Sigmoid colon (tissue), 7 donors: Measurements from ENCODE around the gene RASIP1. TPM values are rescaled to one million over a fixed set of nuclear protein-coding genes. Genes with fewer than 3 reads are reported as not detected.
"Not testable (repeated sequence)": the region's sequence is repeated elsewhere in the genome, so short reads cannot be mapped to it uniquely, and the experiment has no call there.

ENCODE experiments used
- DNase-seq: peaks from one replicate; pipeline ENCODE4 v3.0.0-alpha.2; 2019
- H3K27ac ChIP-seq, 4 donors: fragments of 200-600 bp; sonication (generic); one replicate each; pipeline ENCODE4 v1.5.1; 2016 to 2019; ENCODE audit warnings: mild to moderate bottlenecking in 1 of 4
- H3K27me3 ChIP-seq, 3 donors: fragments of 200-600 bp; sonication (generic); one replicate each; pipeline ENCODE4 v1.5.1; 2019; ENCODE audit warnings: mild to moderate bottlenecking in 1 of 3
- H3K36me3 ChIP-seq, 4 donors: fragments of 200-600 bp; sonication (generic); one replicate each; pipeline ENCODE4 v1.5.1; 2016 to 2019
- H3K4me1 ChIP-seq, 4 donors: fragments of 200-600 bp; sonication (generic); one replicate each; pipeline ENCODE4 v1.5.1; 2017 to 2019
- H3K4me3 ChIP-seq, 4 donors: fragments of 200-600 bp; sonication (generic); one replicate each; pipeline ENCODE4 v1.5.1; 2017 to 2019; ENCODE audit warnings: mild to moderate bottlenecking in 2 of 4, moderate library complexity in 1 of 4
- H3K9me3 ChIP-seq, 4 donors: fragments of 200-600 bp in 3 of 4; sonication (generic) in 3 of 4; one replicate each; pipeline versions ENCODE4 v1.5.1 to v1.6.1; 2013 to 2019
- CTCF ChIP-seq, 4 experiments: fragments of 450-650 bp in 3 of 4; fragments of 200-600 bp in 1 of 4; IDR thresholded peaks; one replicate each; pipeline ENCODE4 v1.5.1; 2016 to 2019; ENCODE audit warnings: antibody characterized with exemption in 4 of 4, mild to moderate bottlenecking in 3 of 4, moderate library complexity in 2 of 4
- EP300 ChIP-seq, 4 donors: sonication (generic); formaldehyde crosslinking; IDR thresholded peaks; one replicate each; pipeline ENCODE4 v1.6.1; 2017; ENCODE audit warnings: antibody characterized with exemption in 4 of 4
- POLR2A ChIP-seq, 2 donors: fragments of 450-650 bp; IDR thresholded peaks; one replicate each; pipeline ENCODE4 v1.6.1; 2016; ENCODE audit warnings: antibody characterized with exemption in 2 of 2, mild to moderate bottlenecking in 2 of 2, moderate library complexity in 2 of 2
- POLR2AphosphoS5 ChIP-seq, 4 donors: sonication (generic); formaldehyde crosslinking; IDR thresholded peaks; one replicate each; pipeline ENCODE4 v1.6.1; 2017; ENCODE audit warnings: antibody characterized with exemption in 4 of 4
- WGBS, 2 donors: extraction: QIAGEN DNeasy Blood & Tissue Kit; methylation state at CpG; one replicate each; pipeline ENCODE4 v1.1.7; 2013; 5-methylcytosine and 5-hydroxymethylcytosine counted together
- intact Hi-C: fragments of 100-400 bp; cut with DNase I; formaldehyde crosslinking; loops from one replicate; pipeline ENCODE4 v1.15.1; 2023
- polyA plus RNA-seq, 3 donors: library from polyadenylated mRNA; stranded (reverse); fragments of 200-250 nt; gene quantifications; one replicate each; pipeline ENCODE4 v1.2.3, GENCODE V29; 2013
- total RNA-seq, 4 donors: library from RNA; depleted of rRNA; stranded (reverse); fragments of >200 nt; gene quantifications; one replicate each; pipeline ENCODE4 v1.1.0, GENCODE V29; 2016
- donor health status: healthy with polysubstance abuse.
- donor health status: Bipolar disorder and iron deficiency.
- donor health status: healthy.

RASIP1 gene
- total and polyA plus RNA-seq, 7 donors, result 0.69 to 11.4 (median 6.0) TPM

DNA sequence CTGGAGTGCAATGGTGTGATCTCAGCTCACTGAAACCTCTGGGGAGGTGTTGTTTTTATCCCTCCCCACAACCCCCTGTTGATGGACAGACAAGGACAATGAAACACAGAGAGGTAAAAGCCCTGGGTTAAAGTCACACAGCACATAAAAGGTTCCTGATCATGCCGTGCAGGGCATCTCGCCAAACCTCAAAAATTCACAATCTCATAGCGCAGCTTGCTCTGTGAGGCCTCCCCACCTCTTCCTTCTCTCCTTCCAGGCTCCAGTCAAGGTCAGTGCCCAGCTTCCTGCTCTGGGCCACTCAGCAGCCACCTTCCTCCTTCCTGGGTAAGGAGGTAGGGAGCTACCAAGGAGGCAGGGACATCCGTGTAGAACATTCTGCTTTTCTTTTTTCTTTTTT, 42.4 kb downstream of the RASIP1 start:
- Histone ChIP-seq H3K4me1 (peaks cover 0 to 10% (median 2%) of the 10 kb centered on the region in 4 donors), H3K9me3 (no peaks in the 10 kb centered on the region), H3K4me3 (no peak overlapping the region), H3K27me3 (peaks cover 3 to 25% (median 10%) of the 10 kb centered on the region in 3 donors), H3K27ac (no peak overlapping the region), H3K36me3 (peaks cover 0 to 5% (median 0%) of the 10 kb centered on the region in 4 donors)
- intact Hi-C loops, result no loop called here
- TF ChIP-seq CTCF (IDR thresholded peaks at IDR 0.05) (no peak), POLR2A (IDR thresholded peaks at IDR 0.05) (no peak), POLR2AphosphoS5 (IDR thresholded peaks at IDR 0.05) (no peak), EP300 (IDR thresholded peaks at IDR 0.05) (no peak)
- 9 to 34% methylated on average over 4 of the region's 4 CpGs for WGBS, 2 donors
- DNase-seq, result no peak

GRCh38 chr19:48696353-48697010, 43.9 kb downstream of the RASIP1 start:
- intact Hi-C loops, result no loop called here
- no peaks in the 10 kb centered on the region for H3K9me3 ChIP-seq
- 1 to 5% methylated on average over 34 of the region's 34 CpGs for WGBS, 2 donors
- H3K36me3 ChIP-seq, result no peaks in the 10 kb centered on the region
- H3K27ac ChIP-seq, result peak overlapping the region in 2 of 4 donors; percentile 27 to 42
- H3K4me3 ChIP-seq, result peak overlapping the region in 3 of 4 donors; percentile 14 to 23 (median 18)
- H3K4me1 ChIP-seq, result peaks cover 0 to 10% (median 2%) of the 10 kb centered on the region in 4 donors
- no peak for TF ChIP-seq EP300 (IDR thresholded peaks at IDR 0.05)
- TF ChIP-seq POLR2AphosphoS5 (IDR thresholded peaks at IDR 0.05), result no peak
- TF ChIP-seq POLR2A (IDR thresholded peaks at IDR 0.05), result no peak
- TF ChIP-seq CTCF (IDR thresholded peaks at IDR 0.05), result no peak
- no peak for DNase-seq
- H3K27me3 ChIP-seq, result peaks cover 3 to 25% (median 10%) of the 10 kb centered on the region in 3 donors

DNA sequence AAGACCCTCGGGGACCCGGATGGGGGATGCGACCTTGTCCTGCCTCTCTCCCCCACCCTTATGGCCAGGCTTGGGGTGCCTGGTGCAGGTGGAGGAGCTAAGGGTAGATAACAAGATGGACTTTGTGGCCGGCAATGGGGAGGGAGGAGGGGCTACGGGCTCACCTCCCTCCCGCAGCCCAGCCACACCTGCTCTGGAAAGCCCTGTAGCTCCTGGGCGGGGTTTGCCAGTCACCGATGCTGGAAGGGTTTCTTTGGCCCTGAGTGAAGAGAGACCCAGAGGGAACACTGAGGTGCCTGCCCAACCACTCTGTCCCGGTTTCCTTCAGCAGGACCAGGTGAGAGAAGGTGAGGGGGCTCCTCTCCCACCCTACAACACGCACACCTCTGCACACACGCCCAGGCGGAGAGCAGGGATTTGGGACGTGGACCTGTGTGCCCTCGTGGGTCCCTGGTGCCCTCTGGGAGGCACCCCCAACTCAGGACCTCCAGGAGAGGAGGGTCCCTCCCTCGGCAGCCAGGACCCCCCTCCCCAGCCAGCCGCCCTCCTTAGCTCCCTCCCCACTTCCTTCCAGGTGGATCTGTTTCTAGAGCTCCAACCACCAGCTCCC, 44.6 kb downstream of the RASIP1 start, which contains the start of gene FUT2:
FUT2 (plus strand) TSS at position 229 of the 610 bp plus-strand sequence. CDS start 6,986 bp downstream, outside the sequence.
- peak within 1 kb of the TSS in 2 of 4 donors; percentile 27 to 42 for H3K27ac ChIP-seq

GRCh38 chr19:48693629-48694028, 46.8 kb downstream of the RASIP1 start:
- H3K4me1 ChIP-seq, intact Hi-C loops, DNase-seq, H3K27ac ChIP-seq, H3K4me3 ChIP-seq, H3K9me3 ChIP-seq, H3K36me3 ChIP-seq: not testable (repeated sequence)
- H3K27me3 ChIP-seq, result peaks cover 3 to 25% (median 10%) of the 10 kb centered on the region in 3 donors
- WGBS, 2 donors, result 81 to 94% methylated on average over 9 of the region's 9 CpGs

More for the DNA sequence above, 44.6 kb downstream of the RASIP1 start, which contains the start of gene FUT2:
- peaks cover 0 to 10% (median 2%) of the 10 kb centered on the region in 4 donors for H3K4me1 ChIP-seq
- peak within 1 kb of the TSS in 3 of 4 donors; percentile 14 to 23 (median 18) for H3K4me3 ChIP-seq
- TF ChIP-seq POLR2A (IDR thresholded peaks at IDR 0.05) (peak in 1 of 2 donors; percentile 86), EP300 (IDR thresholded peaks at IDR 0.05) (no peak), POLR2AphosphoS5 (IDR thresholded peaks at IDR 0.05) (peak in 1 of 4 donors; percentile 30)
- WGBS, 2 donors, result 9 to 41% methylated on average over 16 of the region's 16 CpGs
- intact Hi-C loops, result no loop called here
- DNase-seq, result no peak
- H3K36me3 ChIP-seq, result no peaks in the 10 kb centered on the region
- peaks cover 3 to 25% (median 10%) of the 10 kb centered on the region in 3 donors for H3K27me3 ChIP-seq
- H3K9me3 ChIP-seq, result no peaks in the 10 kb centered on the region

DNA sequence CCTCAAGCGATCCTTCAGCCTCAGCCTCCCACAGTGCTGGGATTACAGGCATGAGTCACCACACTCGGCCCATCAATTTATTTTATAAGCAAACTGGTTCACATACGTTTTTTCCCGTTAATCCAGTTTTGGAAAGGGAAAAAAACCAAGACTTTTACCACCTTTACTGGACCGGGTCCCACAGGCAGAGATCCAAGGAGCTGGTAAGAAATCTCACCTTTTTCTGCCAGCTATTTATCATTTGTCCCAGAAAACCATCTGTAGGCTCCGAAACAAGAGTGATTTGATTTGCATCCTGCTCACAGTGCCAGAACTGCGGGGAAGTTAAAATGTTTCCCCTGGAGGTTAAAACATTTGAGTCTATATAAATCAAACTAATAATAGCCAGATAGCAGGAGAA, 51.0 kb downstream of the RASIP1 start:
- no peaks in the 10 kb centered on the region for H3K27me3 ChIP-seq
- intact Hi-C loops, result no loop called here
- H3K36me3 ChIP-seq, result no peaks in the 10 kb centered on the region
- TF ChIP-seq CTCF (IDR thresholded peaks at IDR 0.05) (no peak), POLR2AphosphoS5 (IDR thresholded peaks at IDR 0.05) (no peak), POLR2A (IDR thresholded peaks at IDR 0.05) (no peak), EP300 (IDR thresholded peaks at IDR 0.05) (no peak)
- peak overlapping the region in 2 of 4 donors; percentile 34 to 47 for H3K27ac ChIP-seq
- no peak overlapping the region for H3K4me3 ChIP-seq
- DNase-seq, result no peak
- 69 to 72% methylated on average over 7 of the region's 7 CpGs for WGBS, 2 donors
- no peaks in the 10 kb centered on the region for H3K9me3 ChIP-seq
- peaks cover 0 to 8% (median 0%) of the 10 kb centered on the region in 4 donors for H3K4me1 ChIP-seq
